ENCODE data around the gene KRT3. TPM values are rescaled to one million over a fixed set of nuclear protein-coding genes. Genes with fewer than 3 reads are reported as not detected.

KRT3 gene
- total RNA-seq, 5 donors from 2014 or later (not counting 1 experiment from before 2014, with no cell fraction given): not detected

DNA sequence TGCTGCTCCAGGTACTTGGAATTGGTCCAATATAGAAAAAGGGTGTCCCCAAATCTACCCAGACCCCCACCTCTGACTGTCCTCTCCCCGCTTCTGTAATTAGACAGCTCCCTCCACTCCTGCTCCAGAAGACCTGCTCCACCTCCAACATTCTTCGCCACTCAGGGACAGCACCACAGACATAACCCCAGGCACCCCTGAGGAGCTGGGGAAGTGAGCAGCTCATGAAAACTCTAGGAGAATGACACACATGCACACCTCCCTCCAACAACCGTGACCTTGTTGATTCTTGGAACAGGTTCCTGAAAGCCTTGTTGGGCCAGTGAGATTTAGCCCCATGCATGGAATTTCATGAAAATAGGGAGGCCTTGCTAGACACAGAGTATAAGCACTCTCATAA, 9.8 kb upstream of the KRT3 start:
- Histone ChIP-seq H3K36me3 (ENCODE audit: control insufficient read depth in 2 of 2, extremely low read depth in 1 of 2, insufficient read depth in 1 of 2, low read length in 1 of 2) (no peaks in the 10 kb centered on the region), H3K9me3 (no peaks in the 10 kb centered on the region), H3K4me1 (ENCODE audit: control insufficient read depth in 1 of 2, extremely low read depth in 1 of 2, insufficient read depth in 2 of 2, low read length in 2 of 2) (no peaks in the 10 kb centered on the region), H3K27ac (ENCODE audit: low read length) (no peak overlapping the region), H3K4me3 (ENCODE audit: control insufficient read depth in 1 of 2, extremely low read depth in 1 of 2, low read length in 1 of 2) (no peak overlapping the region), H3K27me3 (replicated peaks in 1 of 2; ENCODE audit: control insufficient read depth in 2 of 2, extremely low read depth in 1 of 2, insufficient read depth in 2 of 2, low read length in 1 of 2) (peaks cover 0 to 14% of the 10 kb centered on the region in 2 experiments)
- Mint-ChIP-seq H3K9me3 (no peaks in the 10 kb centered on the region), H3K27ac (no peak overlapping the region), H3K36me3 (no peaks in the 10 kb centered on the region), H3K4me1 (no peaks in the 10 kb centered on the region), H3K4me3 (no peak overlapping the region), H3K27me3 (peaks cover 0 to 6% of the 10 kb centered on the region in 2 donors)
- CTCF ChIA-PET: interaction anchor here in 1 of 2 donors (0.6 kb wide), 1 partner anchor 222 kb away, joined by 3 read pairs; no protein-coding TSS in a partner anchor
- 100% methylated on average over 2 of the region's 3 CpGs for WGBS (ENCODE audit: insufficient coverage)
- DNase-seq (no peak), ATAC-seq (replicated peaks in 1 of 4) (no peak)
- POLR2A ChIA-PET: no interaction called here

DNA sequence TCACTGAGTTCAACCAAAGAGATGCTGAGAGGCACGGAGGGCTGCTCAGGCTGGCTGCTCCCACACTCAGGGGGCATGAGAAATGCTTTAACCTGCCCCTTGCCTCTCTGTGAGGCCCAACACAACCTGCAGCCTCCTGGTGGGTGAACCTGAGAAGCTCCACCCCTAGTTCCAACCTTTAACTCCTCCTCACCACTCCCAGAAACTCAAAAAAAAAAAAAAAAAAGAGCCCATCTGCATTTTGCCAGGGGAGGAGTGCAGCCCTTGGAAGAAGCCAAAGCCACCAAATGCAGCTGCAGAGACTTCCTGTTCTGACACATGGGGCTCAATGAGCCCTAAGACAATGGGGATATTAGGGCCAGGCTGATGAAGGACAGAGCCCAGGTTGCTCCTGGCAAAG, 9.1 kb upstream of the KRT3 start:
- ChIA-PET CTCF (no interaction called here), POLR2A (no interaction called here)
- Histone ChIP-seq H3K36me3 (ENCODE audit: control insufficient read depth in 2 of 2, extremely low read depth in 1 of 2, insufficient read depth in 1 of 2, low read length in 1 of 2) (no peaks in the 10 kb centered on the region), H3K4me3 (ENCODE audit: control insufficient read depth in 1 of 2, extremely low read depth in 1 of 2, low read length in 1 of 2) (no peak overlapping the region), H3K27me3 (replicated peaks in 1 of 2; ENCODE audit: control insufficient read depth in 2 of 2, extremely low read depth in 1 of 2, insufficient read depth in 2 of 2, low read length in 1 of 2) (peaks cover 0 to 14% of the 10 kb centered on the region in 2 experiments), H3K4me1 (ENCODE audit: control insufficient read depth in 1 of 2, extremely low read depth in 1 of 2, insufficient read depth in 2 of 2, low read length in 2 of 2) (no peaks in the 10 kb centered on the region), H3K27ac (ENCODE audit: low read length) (no peak overlapping the region), H3K9me3 (no peaks in the 10 kb centered on the region)
- Mint-ChIP-seq H3K27me3 (peaks cover 0 to 6% of the 10 kb centered on the region in 2 donors), H3K36me3 (no peaks in the 10 kb centered on the region), H3K4me1 (no peaks in the 10 kb centered on the region), H3K9me3 (no peaks in the 10 kb centered on the region), H3K4me3 (no peak overlapping the region), H3K27ac (no peak overlapping the region)
- no peak for ATAC-seq (replicated peaks in 1 of 4)
- no peak for DNase-seq
- 25% methylated on average over 1 of the region's 1 CpG for WGBS (ENCODE audit: insufficient coverage)

DNA sequence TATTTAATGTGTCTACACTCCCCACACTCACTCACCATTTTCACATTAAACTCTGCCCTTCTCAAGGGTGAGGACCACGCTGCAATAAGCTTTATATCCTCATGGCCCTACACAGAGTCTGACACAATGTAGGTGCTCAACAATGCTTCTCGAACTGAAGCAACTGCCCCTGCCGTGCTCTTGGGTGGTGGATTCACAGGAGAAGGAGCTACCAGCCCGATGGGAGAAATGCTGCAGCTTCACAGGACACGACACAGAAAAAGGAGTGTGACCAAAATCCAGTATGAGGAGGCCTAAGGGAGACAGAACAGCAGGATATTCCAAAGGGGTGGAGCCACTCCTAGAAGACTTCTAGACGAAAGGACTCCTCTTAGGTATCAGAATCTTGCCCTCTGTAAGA, 6.5 kb upstream of the KRT3 start:
- Histone ChIP-seq H3K4me3 (ENCODE audit: control insufficient read depth in 1 of 2, extremely low read depth in 1 of 2, low read length in 1 of 2) (no peak overlapping the region), H3K27me3 (replicated peaks in 1 of 2; ENCODE audit: control insufficient read depth in 2 of 2, extremely low read depth in 1 of 2, insufficient read depth in 2 of 2, low read length in 1 of 2) (peaks cover 0 to 11% of the 10 kb centered on the region in 2 experiments), H3K27ac (ENCODE audit: low read length) (no peak overlapping the region), H3K9me3 (no peaks in the 10 kb centered on the region), H3K36me3 (ENCODE audit: control insufficient read depth in 2 of 2, extremely low read depth in 1 of 2, insufficient read depth in 1 of 2, low read length in 1 of 2) (no peaks in the 10 kb centered on the region), H3K4me1 (ENCODE audit: control insufficient read depth in 1 of 2, extremely low read depth in 1 of 2, insufficient read depth in 2 of 2, low read length in 2 of 2) (no peaks in the 10 kb centered on the region)
- no peak overlapping the region for H3K27ac Mint-ChIP-seq
- ATAC-seq (replicated peaks in 1 of 4) (no peak), DNase-seq (no peak)
- no peaks in the 10 kb centered on the region for H3K36me3 Mint-ChIP-seq
- 61% methylated on average over 4 of the region's 6 CpGs for WGBS (ENCODE audit: insufficient coverage)
- H3K9me3 Mint-ChIP-seq: no peaks in the 10 kb centered on the region
- no peaks in the 10 kb centered on the region for H3K4me1 Mint-ChIP-seq
- ChIA-PET CTCF (no interaction called here), POLR2A (no interaction called here)
- peaks cover 0 to 4% of the 10 kb centered on the region in 2 donors for H3K27me3 Mint-ChIP-seq
- H3K4me3 Mint-ChIP-seq: no peak overlapping the region

DNA sequence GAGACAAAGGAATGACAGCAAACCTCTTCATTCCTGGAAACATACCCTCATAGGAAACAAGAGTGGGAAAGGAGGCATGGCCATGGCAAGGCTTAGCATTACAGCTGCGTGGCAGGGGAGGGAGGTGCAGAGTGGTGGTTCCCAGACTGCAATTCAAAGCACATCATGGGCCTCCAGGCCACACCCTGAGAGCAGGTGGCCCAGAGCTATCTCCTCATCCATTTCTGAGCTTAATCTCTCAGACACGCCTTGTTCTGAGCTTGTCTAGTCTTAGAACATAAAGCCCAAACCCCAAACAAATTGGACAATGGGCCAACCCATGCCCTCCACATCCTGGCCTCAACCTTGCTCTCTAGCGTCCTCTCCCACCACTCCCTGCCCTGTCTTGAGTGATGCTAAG, 5.9 kb upstream of the KRT3 start:
- H3K4me3 ChIP-seq (ENCODE audit: control insufficient read depth in 1 of 2, extremely low read depth in 1 of 2, low read length in 1 of 2): no peak overlapping the region
- H3K9me3 Mint-ChIP-seq: no peaks in the 10 kb centered on the region
- H3K27ac Mint-ChIP-seq: no peak overlapping the region
- ATAC-seq (replicated peaks in 1 of 4) (no peak), DNase-seq (no peak)
- H3K4me1 ChIP-seq (ENCODE audit: control insufficient read depth in 1 of 2, extremely low read depth in 1 of 2, insufficient read depth in 2 of 2, low read length in 2 of 2): no peaks in the 10 kb centered on the region
- peaks cover 0 to 4% of the 10 kb centered on the region in 2 donors for H3K27me3 Mint-ChIP-seq
- ChIA-PET POLR2A (no interaction called here), CTCF (no interaction called here)
- H3K36me3 ChIP-seq (ENCODE audit: control insufficient read depth in 2 of 2, extremely low read depth in 1 of 2, insufficient read depth in 1 of 2, low read length in 1 of 2): no peaks in the 10 kb centered on the region
- no peaks in the 10 kb centered on the region for H3K4me1 Mint-ChIP-seq
- no peak overlapping the region for H3K27ac ChIP-seq (ENCODE audit: low read length)
- WGBS (ENCODE audit: insufficient coverage): 59% methylated on average over 2 of the region's 3 CpGs
- no peaks in the 10 kb centered on the region for H3K9me3 ChIP-seq
- H3K27me3 ChIP-seq (replicated peaks in 1 of 2; ENCODE audit: control insufficient read depth in 2 of 2, extremely low read depth in 1 of 2, insufficient read depth in 2 of 2, low read length in 1 of 2): peaks cover 0 to 8% of the 10 kb centered on the region in 2 experiments
- H3K4me3 Mint-ChIP-seq: no peak overlapping the region
- no peaks in the 10 kb centered on the region for H3K36me3 Mint-ChIP-seq

DNA sequence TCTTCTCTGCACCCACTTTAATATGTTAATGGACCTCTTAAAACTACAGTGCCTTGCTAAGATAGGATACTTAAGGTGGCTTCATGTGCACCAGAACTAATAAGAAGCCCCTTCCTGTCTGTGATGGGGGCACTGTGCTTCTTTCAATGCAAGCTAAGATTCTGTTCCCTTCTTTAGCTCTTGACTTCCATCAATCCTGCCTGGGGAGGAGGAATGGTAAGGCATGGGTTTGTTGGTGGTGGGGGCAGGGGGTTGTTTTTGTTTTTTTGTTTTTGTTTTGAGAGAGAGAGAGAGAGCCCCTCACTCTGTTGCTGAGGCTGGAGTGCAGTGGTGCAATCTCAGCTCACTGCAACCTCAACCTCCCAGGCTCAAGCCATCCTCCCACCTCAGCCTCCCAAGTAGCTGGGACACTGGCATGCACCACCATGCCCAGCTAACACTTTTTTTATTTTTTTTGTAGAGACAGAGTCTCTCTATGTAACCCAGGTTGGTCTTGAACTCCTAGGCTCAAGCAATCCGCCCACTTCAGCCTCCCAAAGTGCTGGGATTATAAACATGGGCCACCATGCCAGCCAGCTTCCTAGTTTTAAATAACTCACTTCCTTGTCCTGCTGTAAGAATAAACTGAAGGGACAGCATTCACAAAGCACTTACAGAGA, 4.5 kb upstream of the KRT3 start:
- H3K4me1 ChIP-seq (ENCODE audit: control insufficient read depth in 1 of 2, extremely low read depth in 1 of 2, insufficient read depth in 2 of 2, low read length in 2 of 2): no peaks in the 10 kb centered on the region
- no peaks in the 10 kb centered on the region for H3K9me3 ChIP-seq
- ChIA-PET POLR2A (no interaction called here), CTCF (interaction anchor here in 1 of 2 donors (0.6 kb wide), 1 partner anchor 807 kb away, joined by 3 read pairs; no protein-coding TSS in a partner anchor)
- DNase-seq (no peak), ATAC-seq (replicated peaks in 1 of 4) (no peak)
- Mint-ChIP-seq H3K4me1 (no peaks in the 10 kb centered on the region), H3K27ac (no peak overlapping the region), H3K9me3 (no peaks in the 10 kb centered on the region), H3K36me3 (no peaks in the 10 kb centered on the region), H3K27me3 (no peaks in the 10 kb centered on the region), H3K4me3 (no peak overlapping the region)
- WGBS (ENCODE audit: insufficient coverage): 67% methylated on average over 1 of the region's 1 CpG
- H3K4me3 ChIP-seq (ENCODE audit: control insufficient read depth in 1 of 2, extremely low read depth in 1 of 2, low read length in 1 of 2): no peak overlapping the region
- no peak overlapping the region for H3K27ac ChIP-seq (ENCODE audit: low read length)
- H3K27me3 ChIP-seq (replicated peaks in 1 of 2; ENCODE audit: control insufficient read depth in 2 of 2, extremely low read depth in 1 of 2, insufficient read depth in 2 of 2, low read length in 1 of 2): peaks cover 0 to 10% of the 10 kb centered on the region in 2 experiments
- no peaks in the 10 kb centered on the region for H3K36me3 ChIP-seq (ENCODE audit: control insufficient read depth in 2 of 2, extremely low read depth in 1 of 2, insufficient read depth in 1 of 2, low read length in 1 of 2)

DNA sequence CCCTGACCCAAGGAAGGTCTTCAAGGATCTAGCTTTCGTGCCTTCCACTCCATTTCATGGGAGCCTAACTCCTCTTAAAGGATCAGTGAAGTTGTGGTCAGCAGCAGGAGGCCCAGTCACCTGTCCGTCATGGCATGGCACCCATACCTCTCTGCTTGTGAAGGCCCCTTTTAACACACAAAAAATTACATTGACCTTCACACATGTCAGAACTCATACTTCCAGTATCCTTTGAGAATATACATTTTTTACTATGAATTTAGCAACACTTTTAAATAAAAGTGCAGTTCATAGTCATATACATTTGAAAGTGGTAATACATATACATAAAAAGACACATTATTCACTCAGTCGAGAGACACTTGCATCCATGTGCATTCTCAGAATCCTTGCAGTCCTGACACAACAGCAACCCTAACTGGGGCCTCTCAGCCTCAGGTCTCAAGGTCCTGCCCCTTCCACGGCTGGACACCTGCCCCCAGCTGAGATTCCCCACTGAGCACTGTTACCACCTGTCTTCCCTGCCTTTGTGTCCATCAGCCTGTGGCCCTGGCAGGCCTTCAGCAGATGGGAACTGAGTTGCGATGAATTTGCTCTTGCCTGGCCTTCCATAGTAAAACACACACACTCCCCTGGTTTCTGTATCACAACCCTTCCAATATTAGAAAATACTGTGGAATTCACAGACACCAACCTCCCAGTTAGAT, 3.7 kb upstream of the KRT3 start:
- H3K27me3 ChIP-seq (replicated peaks in 1 of 2; ENCODE audit: control insufficient read depth in 2 of 2, extremely low read depth in 1 of 2, insufficient read depth in 2 of 2, low read length in 1 of 2): peaks cover 0 to 10% of the 10 kb centered on the region in 2 experiments
- no peaks in the 10 kb centered on the region for H3K36me3 ChIP-seq (ENCODE audit: control insufficient read depth in 2 of 2, extremely low read depth in 1 of 2, insufficient read depth in 1 of 2, low read length in 1 of 2)
- POLR2A ChIA-PET: no interaction called here
- H3K27ac ChIP-seq (ENCODE audit: low read length): no peak overlapping the region
- peaks cover 0 to 1% (median 0%) of the 10 kb centered on the region in 3 donors for H3K4me1 Mint-ChIP-seq
- no peaks in the 10 kb centered on the region for H3K36me3 Mint-ChIP-seq
- H3K27me3 Mint-ChIP-seq: no peaks in the 10 kb centered on the region
- 68% methylated on average over 4 of the region's 5 CpGs for WGBS (ENCODE audit: insufficient coverage)
- DNase-seq (no peak), ATAC-seq (replicated peaks in 1 of 4) (no peak)
- no peaks in the 10 kb centered on the region for H3K9me3 ChIP-seq
- CTCF ChIA-PET: no interaction called here
- no peaks in the 10 kb centered on the region for H3K9me3 Mint-ChIP-seq
- no peak overlapping the region for H3K27ac Mint-ChIP-seq
- no peaks in the 10 kb centered on the region for H3K4me1 ChIP-seq (ENCODE audit: control insufficient read depth in 1 of 2, extremely low read depth in 1 of 2, insufficient read depth in 2 of 2, low read length in 2 of 2)
- H3K4me3 Mint-ChIP-seq: no peak overlapping the region
- H3K4me3 ChIP-seq (ENCODE audit: control insufficient read depth in 1 of 2, extremely low read depth in 1 of 2, low read length in 1 of 2): no peak overlapping the region

Measured in T-cell (primary cell).